ENCODE data around the gene MED14.

DNA sequence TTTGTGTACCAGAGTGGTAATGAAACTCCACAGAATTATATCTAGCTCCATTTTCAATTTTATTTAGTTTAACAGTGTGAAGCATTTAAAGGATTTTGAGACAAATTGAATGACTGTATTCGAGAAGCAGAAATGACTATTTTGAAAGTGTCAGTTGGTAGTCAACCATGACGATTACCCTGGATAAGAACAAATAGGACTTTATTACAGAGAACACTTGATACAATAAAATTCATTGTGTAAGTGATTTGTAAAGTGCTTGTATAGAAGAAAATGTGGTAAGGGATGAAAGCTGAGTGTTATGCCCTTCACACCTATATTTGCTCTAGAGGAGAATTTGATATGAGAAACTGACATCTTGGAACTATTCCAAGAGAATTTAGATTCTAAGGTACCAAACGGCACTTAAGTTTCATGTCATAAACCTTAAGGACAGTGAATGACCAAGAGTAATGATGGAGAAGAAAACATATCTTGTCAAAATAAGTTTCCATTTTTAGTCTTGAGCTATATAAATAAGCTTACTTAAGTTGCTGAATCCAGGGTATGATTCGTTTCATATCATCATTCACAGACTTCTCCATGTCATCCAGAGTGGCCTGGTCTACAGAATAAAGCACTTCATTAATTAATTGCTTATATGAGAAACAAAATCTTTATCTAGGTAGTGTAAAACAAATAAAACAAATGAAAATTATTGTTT is 34.6 kb downstream of the MED14 start:
- TF ChIP-seq POLR2A (IDR thresholded peaks at IDR 0.05): no peak
- TF ChIP-seq, protein P1, sequence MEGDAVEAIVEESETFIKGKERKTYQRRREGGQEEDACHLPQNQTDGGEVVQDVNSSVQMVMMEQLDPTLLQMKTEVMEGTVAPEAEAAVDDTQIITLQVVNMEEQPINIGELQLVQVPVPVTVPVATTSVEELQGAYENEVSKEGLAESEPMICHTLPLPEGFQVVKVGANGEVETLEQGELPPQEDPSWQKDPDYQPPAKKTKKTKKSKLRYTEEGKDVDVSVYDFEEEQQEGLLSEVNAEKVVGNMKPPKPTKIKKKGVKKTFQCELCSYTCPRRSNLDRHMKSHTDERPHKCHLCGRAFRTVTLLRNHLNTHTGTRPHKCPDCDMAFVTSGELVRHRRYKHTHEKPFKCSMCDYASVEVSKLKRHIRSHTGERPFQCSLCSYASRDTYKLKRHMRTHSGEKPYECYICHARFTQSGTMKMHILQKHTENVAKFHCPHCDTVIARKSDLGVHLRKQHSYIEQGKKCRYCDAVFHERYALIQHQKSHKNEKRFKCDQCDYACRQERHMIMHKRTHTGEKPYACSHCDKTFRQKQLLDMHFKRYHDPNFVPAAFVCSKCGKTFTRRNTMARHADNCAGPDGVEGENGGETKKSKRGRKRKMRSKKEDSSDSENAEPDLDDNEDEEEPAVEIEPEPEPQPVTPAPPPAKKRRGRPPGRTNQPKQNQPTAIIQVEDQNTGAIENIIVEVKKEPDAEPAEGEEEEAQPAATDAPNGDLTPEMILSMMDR (IDR thresholded peaks at IDR 0.05): no peak
- no peak for TF ChIP-seq POLR2AphosphoS5 (IDR thresholded peaks at IDR 0.05)
